Measurements from ENCODE around the gene KY.

- TF ChIP-seq CTCF (IDR thresholded peaks at IDR 0.05) (no peak), POLR2AphosphoS5 (IDR thresholded peaks at IDR 0.05; ENCODE audit: insufficient read depth in 1 of 2, low read depth in 1 of 2) (no peak)
Measured at GRCh38 chr3:134652409-134652831, 1.6 kb upstream of the KY start.

Data from vagina (tissue), 2 donors.